ENCODE data around the gene CCBE1.

Gene CCBE1

GRCh38 chr18:59470561-59471121, 226.6 kb downstream of the CCBE1 start:
- H3K9me2 ChIP-seq (replicated peaks; ENCODE audit: insufficient read depth, low read length), result no peaks in the 10 kb centered on the region

GRCh38 chr18:59469463-59470180, 227.6 kb downstream of the CCBE1 start:
- Histone ChIP-seq H3K4me3 (ENCODE audit: insufficient read depth, low read length, poor library complexity, severe bottlenecking) (no peak overlapping the region), H3F3A (ENCODE audit: insufficient read depth) (no peaks in the 10 kb centered on the region), H4K20me1 (ENCODE audit: low read depth, low read length) (no peaks in the 10 kb centered on the region), H3K27ac (ENCODE audit: low read depth, low read length) (no peak overlapping the region), H3K27me3 (ENCODE audit: low read length) (no peaks in the 10 kb centered on the region), H3K79me2 (ENCODE audit: insufficient read depth, low read length) (no peaks in the 10 kb centered on the region), H3K9me3 (ENCODE audit: insufficient read depth, low read length) (no peaks in the 10 kb centered on the region), H3K36me3 (ENCODE audit: low read length) (no peaks in the 10 kb centered on the region), H2AFZ (ENCODE audit: low read depth, low read length, severe bottlenecking) (no peak overlapping the region), H3K4me2 (ENCODE audit: low read depth, low read length, poor library complexity, severe bottlenecking) (no peak overlapping the region), H3K9ac (ENCODE audit: low read length) (no peak overlapping the region), H3K9me2 (replicated peaks; ENCODE audit: insufficient read depth, low read length) (no peaks in the 10 kb centered on the region)
- TF ChIP-seq EZH2phosphoT487 (conservative IDR thresholded peaks at IDR 0.05; ENCODE audit: low read length) (no peak), CTCF (IDR thresholded peaks at IDR 0.05; ENCODE audit: insufficient read depth, low read length, poor library complexity, severe bottlenecking) (no peak)

More at GRCh38 chr18:59470561-59471121, 226.6 kb downstream of the CCBE1 start:
- H3K9me3 ChIP-seq (ENCODE audit: insufficient read depth, low read length), result no peaks in the 10 kb centered on the region
- no peak for TF ChIP-seq EZH2phosphoT487 (conservative IDR thresholded peaks at IDR 0.05; ENCODE audit: low read length)
- H3K9ac ChIP-seq (ENCODE audit: low read length), result no peak overlapping the region
- H3K27me3 ChIP-seq (ENCODE audit: low read length), result no peaks in the 10 kb centered on the region
- H3K4me3 ChIP-seq (ENCODE audit: insufficient read depth, low read length, poor library complexity, severe bottlenecking), result no peak overlapping the region
- no peak overlapping the region for H3K27ac ChIP-seq (ENCODE audit: low read depth, low read length)
- no peaks in the 10 kb centered on the region for H3K36me3 ChIP-seq (ENCODE audit: low read length)
- no peak overlapping the region for H2AFZ ChIP-seq (ENCODE audit: low read depth, low read length, severe bottlenecking)
- no peaks in the 10 kb centered on the region for H3F3A ChIP-seq (ENCODE audit: insufficient read depth)
- no peaks in the 10 kb centered on the region for H4K20me1 ChIP-seq (ENCODE audit: low read depth, low read length)
- H3K4me2 ChIP-seq (ENCODE audit: low read depth, low read length, poor library complexity, severe bottlenecking), result no peak overlapping the region
- no peaks in the 10 kb centered on the region for H3K79me2 ChIP-seq (ENCODE audit: insufficient read depth, low read length)

GRCh38 chr18:59468821-59469220, 228.4 kb downstream of the CCBE1 start:
- Histone ChIP-seq H3K79me2 (ENCODE audit: insufficient read depth, low read length) (no peaks in the 10 kb centered on the region), H2AFZ (ENCODE audit: low read depth, low read length, severe bottlenecking) (no peak overlapping the region)

More at GRCh38 chr18:59468821-59469220, 228.4 kb downstream of the CCBE1 start:
- Histone ChIP-seq H3K4me3 (ENCODE audit: insufficient read depth, low read length, poor library complexity, severe bottlenecking) (no peak overlapping the region), H3K36me3 (ENCODE audit: low read length) (no peaks in the 10 kb centered on the region), H3K27ac (ENCODE audit: low read depth, low read length) (no peak overlapping the region), H3K4me2 (ENCODE audit: low read depth, low read length, poor library complexity, severe bottlenecking) (no peak overlapping the region), H3K27me3 (ENCODE audit: low read length) (no peaks in the 10 kb centered on the region), H3K9me3 (ENCODE audit: insufficient read depth, low read length) (no peaks in the 10 kb centered on the region), H4K20me1 (ENCODE audit: low read depth, low read length) (no peaks in the 10 kb centered on the region), H3F3A (ENCODE audit: insufficient read depth) (no peaks in the 10 kb centered on the region), H3K9me2 (replicated peaks; ENCODE audit: insufficient read depth, low read length) (no peaks in the 10 kb centered on the region), H3K9ac (ENCODE audit: low read length) (no peak overlapping the region)
- TF ChIP-seq EZH2phosphoT487 (conservative IDR thresholded peaks at IDR 0.05; ENCODE audit: low read length) (no peak), CTCF (IDR thresholded peaks at IDR 0.05; ENCODE audit: insufficient read depth, low read length, poor library complexity, severe bottlenecking) (no peak)

Data from SU-DHL-6 (cell line).